Prostate gland (tissue), 2 donors: Measurements from ENCODE around the gene SLC11A1.

Source experiments
- POLR2A ChIP-seq: fragments of 450-650 bp; IDR thresholded peaks from one replicate; pipeline ENCODE4 v1.6.1; 2016; ENCODE audit warnings: antibody characterized with exemption, mild to moderate bottlenecking
- POLR2AphosphoS5 ChIP-seq: sonication (generic); formaldehyde crosslinking; IDR thresholded peaks from one replicate; pipeline ENCODE4 v1.6.1; 2017; ENCODE audit warnings: antibody characterized with exemption
- TF ChIP-seq, protein P1 (sequence below), 4 experiments: fragments of 200-600 bp in 2 of 4; fragments of 450-650 bp in 2 of 4; sonication (generic) in 2 of 4; IDR thresholded peaks; 1 replicate in 3 of 4; 2 replicates in 1 of 4; pipeline ENCODE4 v1.5.1; 2016 to 2019; ENCODE audit warnings: antibody characterized with exemption in 4 of 4, mild to moderate bottlenecking in 2 of 4, moderate library complexity in 2 of 4

- TF ChIP-seq, protein P1, sequence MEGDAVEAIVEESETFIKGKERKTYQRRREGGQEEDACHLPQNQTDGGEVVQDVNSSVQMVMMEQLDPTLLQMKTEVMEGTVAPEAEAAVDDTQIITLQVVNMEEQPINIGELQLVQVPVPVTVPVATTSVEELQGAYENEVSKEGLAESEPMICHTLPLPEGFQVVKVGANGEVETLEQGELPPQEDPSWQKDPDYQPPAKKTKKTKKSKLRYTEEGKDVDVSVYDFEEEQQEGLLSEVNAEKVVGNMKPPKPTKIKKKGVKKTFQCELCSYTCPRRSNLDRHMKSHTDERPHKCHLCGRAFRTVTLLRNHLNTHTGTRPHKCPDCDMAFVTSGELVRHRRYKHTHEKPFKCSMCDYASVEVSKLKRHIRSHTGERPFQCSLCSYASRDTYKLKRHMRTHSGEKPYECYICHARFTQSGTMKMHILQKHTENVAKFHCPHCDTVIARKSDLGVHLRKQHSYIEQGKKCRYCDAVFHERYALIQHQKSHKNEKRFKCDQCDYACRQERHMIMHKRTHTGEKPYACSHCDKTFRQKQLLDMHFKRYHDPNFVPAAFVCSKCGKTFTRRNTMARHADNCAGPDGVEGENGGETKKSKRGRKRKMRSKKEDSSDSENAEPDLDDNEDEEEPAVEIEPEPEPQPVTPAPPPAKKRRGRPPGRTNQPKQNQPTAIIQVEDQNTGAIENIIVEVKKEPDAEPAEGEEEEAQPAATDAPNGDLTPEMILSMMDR (IDR thresholded peaks at IDR 0.05), result no peak
- no peak for TF ChIP-seq POLR2A
- TF ChIP-seq POLR2AphosphoS5, result no peak
Measured at GRCh38 chr2:218429911-218430692, 48.0 kb downstream of the SLC11A1 start.
